HG03378 (cell line): ENCODE results near the gene KRT80.

Source experiments
- ATAC-seq: cut with Tn5 transposase; IDR thresholded peaks from one replicate; pipeline ENCODE4 v1.9.1; 2021; ENCODE audit warnings: mild to moderate bottlenecking, moderate library complexity; ENCODE audit not compliant: unreplicated experiment

KRT80 gene

GRCh38 chr12:52229836-52230343, 38.1 kb upstream of the KRT80 start:
- no peak for ATAC-seq

- ATAC-seq, result no peak
Measured at GRCh38 chr12:52228931-52229330, 37.1 kb upstream of the KRT80 start.

GRCh38 chr12:52228366-52228765, 36.6 kb upstream of the KRT80 start:
- no peak for ATAC-seq

GRCh38 chr12:52227606-52228166, 35.9 kb upstream of the KRT80 start:
- ATAC-seq, result no peak

- no peak for ATAC-seq
Measured at GRCh38 chr12:52226446-52226845, 34.6 kb upstream of the KRT80 start.

- ATAC-seq, result no peak
Measured at GRCh38 chr12:52225752-52226151, 33.9 kb upstream of the KRT80 start.

GRCh38 chr12:52224151-52224550, 32.3 kb upstream of the KRT80 start:
- no peak for ATAC-seq

- no peak for ATAC-seq
Measured at GRCh38 chr12:52223406-52224039, 31.7 kb upstream of the KRT80 start.

GRCh38 chr12:52222692-52223091, 30.9 kb upstream of the KRT80 start:
- no peak for ATAC-seq

- ATAC-seq, result no peak
Measured at GRCh38 chr12:52221912-52222457, 30.2 kb upstream of the KRT80 start.

GRCh38 chr12:52221070-52221781, 29.4 kb upstream of the KRT80 start:
- no peak for ATAC-seq

GRCh38 chr12:52220477-52220876, 28.7 kb upstream of the KRT80 start:
- ATAC-seq, result no peak

GRCh38 chr12:52218001-52218400, 26.2 kb upstream of the KRT80 start:
- no peak for ATAC-seq

GRCh38 chr12:52217223-52217622, 25.4 kb upstream of the KRT80 start:
- no peak for ATAC-seq

- ATAC-seq, result no peak
Measured at GRCh38 chr12:52216807-52217206, 25.0 kb upstream of the KRT80 start.

GRCh38 chr12:52216100-52216499, 24.3 kb upstream of the KRT80 start:
- no peak for ATAC-seq

GRCh38 chr12:52215587-52216031, 23.8 kb upstream of the KRT80 start:
- no peak for ATAC-seq

- no peak for ATAC-seq
Measured at GRCh38 chr12:52214421-52214802, 22.6 kb upstream of the KRT80 start.

GRCh38 chr12:52213564-52214420, 22.0 kb upstream of the KRT80 start:
- no peak for ATAC-seq

- no peak for ATAC-seq
Measured at GRCh38 chr12:52212701-52213563, 21.1 kb upstream of the KRT80 start.
